ENCODE measurements around the gene HOXA2.

HOXA2 gene

GRCh38 chr7:27124096-27124901 is 21.8 kb upstream of the HOXA2 start:
- Mint-ChIP-seq H3K27ac (no peak overlapping the region), H3K9me3 (no peaks in the 10 kb centered on the region), H3K27me3 (ENCODE audit: low read depth) (peaks cover 29% of the 10 kb centered on the region), H3K36me3 (ENCODE audit: low read depth) (no peaks in the 10 kb centered on the region), H3K4me3 (no peak overlapping the region), H3K4me1 (ENCODE audit: low read depth) (no peaks in the 10 kb centered on the region)
- DNase-seq (ENCODE audit: low spot score), result no peak

GRCh38 chr7:27123477-27124053 is 21.1 kb upstream of the HOXA2 start:
- Mint-ChIP-seq H3K36me3 (ENCODE audit: low read depth) (no peaks in the 10 kb centered on the region), H3K4me3 (no peak overlapping the region), H3K4me1 (ENCODE audit: low read depth) (no peaks in the 10 kb centered on the region), H3K9me3 (no peaks in the 10 kb centered on the region), H3K27me3 (ENCODE audit: low read depth) (peaks cover 25% of the 10 kb centered on the region), H3K27ac (no peak overlapping the region)
- no peak for DNase-seq (ENCODE audit: low spot score)

GRCh38 chr7:27123007-27123476 is 20.6 kb upstream of the HOXA2 start:
- DNase-seq (ENCODE audit: low spot score), result no peak
- Mint-ChIP-seq H3K9me3 (no peaks in the 10 kb centered on the region), H3K27me3 (ENCODE audit: low read depth) (peaks cover 25% of the 10 kb centered on the region), H3K4me3 (no peak overlapping the region), H3K27ac (no peak overlapping the region), H3K36me3 (ENCODE audit: low read depth) (no peaks in the 10 kb centered on the region), H3K4me1 (ENCODE audit: low read depth) (no peaks in the 10 kb centered on the region)

GRCh38 chr7:27122077-27122910 is 19.8 kb upstream of the HOXA2 start:
- H3K4me3 Mint-ChIP-seq, result no peak overlapping the region
- no peaks in the 10 kb centered on the region for H3K9me3 Mint-ChIP-seq
- peaks cover 20% of the 10 kb centered on the region for H3K27me3 Mint-ChIP-seq (ENCODE audit: low read depth)
- no peaks in the 10 kb centered on the region for H3K36me3 Mint-ChIP-seq (ENCODE audit: low read depth)
- H3K4me1 Mint-ChIP-seq (ENCODE audit: low read depth), result no peaks in the 10 kb centered on the region
- H3K27ac Mint-ChIP-seq, result no peak overlapping the region
- DNase-seq (ENCODE audit: low spot score), result no peak

- no peak for DNase-seq (ENCODE audit: low spot score)
- Mint-ChIP-seq H3K27me3 (ENCODE audit: low read depth) (peaks cover 13% of the 10 kb centered on the region), H3K9me3 (no peaks in the 10 kb centered on the region), H3K27ac (no peak overlapping the region), H3K36me3 (ENCODE audit: low read depth) (no peaks in the 10 kb centered on the region), H3K4me3 (no peak overlapping the region), H3K4me1 (ENCODE audit: low read depth) (no peaks in the 10 kb centered on the region)
Measured at GRCh38 chr7:27121684-27122076, 19.2 kb upstream of the HOXA2 start.

- Mint-ChIP-seq H3K9me3 (no peaks in the 10 kb centered on the region), H3K4me3 (no peak overlapping the region), H3K27me3 (ENCODE audit: low read depth) (no peaks in the 10 kb centered on the region), H3K27ac (no peak overlapping the region), H3K36me3 (ENCODE audit: low read depth) (no peaks in the 10 kb centered on the region), H3K4me1 (ENCODE audit: low read depth) (no peaks in the 10 kb centered on the region)
- DNase-seq (ENCODE audit: low spot score), result no peak
Measured at GRCh38 chr7:27119412-27119911, 17.0 kb upstream of the HOXA2 start.

- Mint-ChIP-seq H3K27ac (no peak overlapping the region), H3K9me3 (no peaks in the 10 kb centered on the region), H3K27me3 (ENCODE audit: low read depth) (no peaks in the 10 kb centered on the region), H3K4me1 (ENCODE audit: low read depth) (no peaks in the 10 kb centered on the region), H3K36me3 (ENCODE audit: low read depth) (no peaks in the 10 kb centered on the region), H3K4me3 (no peak overlapping the region)
- no peak for DNase-seq (ENCODE audit: low spot score)
Measured at GRCh38 chr7:27118580-27118979, 16.1 kb upstream of the HOXA2 start.

GRCh38 chr7:27117887-27118491 is 15.5 kb upstream of the HOXA2 start:
- DNase-seq (ENCODE audit: low spot score), result no peak
- Mint-ChIP-seq H3K27me3 (ENCODE audit: low read depth) (no peaks in the 10 kb centered on the region), H3K9me3 (no peaks in the 10 kb centered on the region), H3K36me3 (ENCODE audit: low read depth) (no peaks in the 10 kb centered on the region), H3K4me1 (ENCODE audit: low read depth) (no peaks in the 10 kb centered on the region), H3K27ac (no peak overlapping the region), H3K4me3 (no peak overlapping the region)

- no peak overlapping the region for H3K4me3 Mint-ChIP-seq
- no peaks in the 10 kb centered on the region for H3K27me3 Mint-ChIP-seq (ENCODE audit: low read depth)
- DNase-seq (ENCODE audit: low spot score), result no peak
- no peaks in the 10 kb centered on the region for H3K36me3 Mint-ChIP-seq (ENCODE audit: low read depth)
- no peak overlapping the region for H3K27ac Mint-ChIP-seq
- no peaks in the 10 kb centered on the region for H3K4me1 Mint-ChIP-seq (ENCODE audit: low read depth)
- no peaks in the 10 kb centered on the region for H3K9me3 Mint-ChIP-seq
Measured at GRCh38 chr7:27116962-27117886, 14.7 kb upstream of the HOXA2 start.

- Mint-ChIP-seq H3K4me1 (ENCODE audit: low read depth) (no peaks in the 10 kb centered on the region), H3K9me3 (no peaks in the 10 kb centered on the region), H3K27ac (no peak overlapping the region), H3K27me3 (ENCODE audit: low read depth) (no peaks in the 10 kb centered on the region), H3K4me3 (no peak overlapping the region), H3K36me3 (ENCODE audit: low read depth) (no peaks in the 10 kb centered on the region)
- DNase-seq (ENCODE audit: low spot score), result no peak
Measured at GRCh38 chr7:27116031-27116961, 13.8 kb upstream of the HOXA2 start.

- Mint-ChIP-seq H3K27me3 (ENCODE audit: low read depth) (no peaks in the 10 kb centered on the region), H3K36me3 (ENCODE audit: low read depth) (no peaks in the 10 kb centered on the region), H3K9me3 (no peaks in the 10 kb centered on the region), H3K4me3 (no peak overlapping the region), H3K27ac (no peak overlapping the region), H3K4me1 (ENCODE audit: low read depth) (no peaks in the 10 kb centered on the region)
- DNase-seq (ENCODE audit: low spot score), result no peak
Measured at GRCh38 chr7:27115221-27116026, 12.9 kb upstream of the HOXA2 start.

- Mint-ChIP-seq H3K4me3 (no peak overlapping the region), H3K4me1 (ENCODE audit: low read depth) (no peaks in the 10 kb centered on the region), H3K27me3 (ENCODE audit: low read depth) (no peaks in the 10 kb centered on the region), H3K27ac (no peak overlapping the region), H3K36me3 (ENCODE audit: low read depth) (no peaks in the 10 kb centered on the region), H3K9me3 (no peaks in the 10 kb centered on the region)
- no peak for DNase-seq (ENCODE audit: low spot score)
Measured at GRCh38 chr7:27114881-27115220, 12.4 kb upstream of the HOXA2 start.
